Iris pigment epithelial cell (primary cell): Measurements from ENCODE around the gene THOC2.
"Not testable (repeated sequence)": the region's sequence is repeated elsewhere in the genome, so short reads cannot be mapped to it uniquely, and the experiment has no call there.

ENCODE experiments used
- DNase-seq: peaks from one replicate; pipeline ENCODE4 v3.0.0-alpha.2; 2011; ENCODE audit warnings: low read depth

Gene THOC2

GRCh38 chrX:123738378-123738940, 5.6 kb upstream of the THOC2 start:
- DNase-seq = no peak

GRCh38 chrX:123736333-123736921, 3.6 kb upstream of the THOC2 start:
- peak; percentile 74 for DNase-seq

- not testable (repeated sequence) for DNase-seq
Observed at GRCh38 chrX:123735137-123735536, 2.3 kb upstream of the THOC2 start.

GRCh38 chrX:123734079-123734478, 1.2 kb upstream of the THOC2 start:
- DNase-seq = not testable (repeated sequence)

GRCh38 chrX:123731987-123732669, 724 bp downstream of the THOC2 start:
- no peak for DNase-seq

GRCh38 chrX:123731258-123731986, 1.4 kb downstream of the THOC2 start:
- peak; percentile 43 for DNase-seq

- no peak for DNase-seq
Observed at GRCh38 chrX:123728554-123728953, 4.3 kb downstream of the THOC2 start.

- no peak for DNase-seq
Observed at GRCh38 chrX:123728016-123728415, 4.8 kb downstream of the THOC2 start.

- DNase-seq = not testable (repeated sequence)
Observed at GRCh38 chrX:123722193-123722592, 10.7 kb downstream of the THOC2 start.

GRCh38 chrX:123720486-123720885, 12.4 kb downstream of the THOC2 start:
- no peak for DNase-seq

- no peak for DNase-seq
Observed at GRCh38 chrX:123713841-123714240, 19.0 kb downstream of the THOC2 start.

GRCh38 chrX:123713434-123713833, 19.4 kb downstream of the THOC2 start:
- no peak for DNase-seq

GRCh38 chrX:123711201-123711600, 21.7 kb downstream of the THOC2 start:
- not testable (repeated sequence) for DNase-seq

GRCh38 chrX:123704781-123705180, 28.1 kb downstream of the THOC2 start:
- no peak for DNase-seq

GRCh38 chrX:123698979-123699520, 33.8 kb downstream of the THOC2 start:
- peak; percentile 22 for DNase-seq

- DNase-seq = no peak
Observed at GRCh38 chrX:123696334-123696733, 36.5 kb downstream of the THOC2 start.

GRCh38 chrX:123695242-123695641, 37.6 kb downstream of the THOC2 start:
- DNase-seq = no peak

- DNase-seq = no peak
Observed at GRCh38 chrX:123691776-123692175, 41.1 kb downstream of the THOC2 start.

- no peak for DNase-seq
Observed at GRCh38 chrX:123688524-123688923, 44.3 kb downstream of the THOC2 start.

- DNase-seq = no peak
Observed at GRCh38 chrX:123685232-123685631, 47.6 kb downstream of the THOC2 start.

- no peak for DNase-seq
Observed at GRCh38 chrX:123682186-123682585, 50.7 kb downstream of the THOC2 start.

- not testable (repeated sequence) for DNase-seq
Observed at GRCh38 chrX:123679733-123680460, 53.0 kb downstream of the THOC2 start.
